ENCODE data around the gene ANKMY1. TPM values are rescaled to one million over a fixed set of nuclear protein-coding genes. Genes with fewer than 3 reads are reported as not detected.

Gene ANKMY1
- polyA plus RNA-seq, 2 of the 4 experiments (the other 2 are of a cell fraction) = 10.6 to 16.5 TPM

- no peak for TF ChIP-seq RNF2 (IDR thresholded peaks at IDR 0.05; ENCODE audit: borderline replicate concordance, low read depth)
- TF ChIP-seq GATA3 (IDR thresholded peaks at IDR 0.05; ENCODE audit: borderline replicate concordance) = no peak
- no peak for TF ChIP-seq CHD4 (IDR thresholded peaks at IDR 0.05; ENCODE audit: borderline replicate concordance)
- no peak for TF ChIP-seq HDAC2 (IDR thresholded peaks at IDR 0.05)
- TF ChIP-seq ELK1 (IDR thresholded peaks at IDR 0.05; ENCODE audit: low read depth, low read length) = no peak
- no peak for TF ChIP-seq FOSL2 (IDR thresholded peaks at IDR 0.05)
- TF ChIP-seq FOSL2 (CRISPR knock-in tag; IDR thresholded peaks at IDR 0.05) = no peak
- no peak for TF ChIP-seq RAD21 (conservative IDR thresholded peaks at IDR 0.05 in 1 of 2, IDR thresholded peaks at IDR 0.05 in 1 of 2)
- no peak for TF ChIP-seq HOXA7 (CRISPR knock-in tag; IDR thresholded peaks at IDR 0.05)
These were observed 113.3 kb downstream of the ANKMY1 start (continued) for GRCh38 chr2:240444464-240444863.

GRCh38 chr2:240443891-240444301 is 113.9 kb downstream of the ANKMY1 start:
- no peak for DNase-seq (ENCODE audit: low read depth in 1 of 2, low spot score in 1 of 2)
- H3K4me1 ChIP-seq = peaks cover 31% of the 10 kb centered on the region
- 60% methylated on average over 6 of the region's 17 CpGs for WGBS (ENCODE audit: missing lambda C conversion rate)
- H3K4me3 ChIP-seq = no peak overlapping the region
- peak overlapping the region; percentile 48 to 78; a peak in 4 of 6 replicates for H3K27ac ChIP-seq
- TF ChIP-seq GATA3 (IDR thresholded peaks at IDR 0.05; ENCODE audit: borderline replicate concordance) (no peak), ZNF302 (CRISPR knock-in tag; IDR thresholded peaks at IDR 0.05) (no peak), NFE2L2 (conservative IDR thresholded peaks at IDR 0.05; ENCODE audit: low read length) (no peak), CBX2 (IDR thresholded peaks at IDR 0.05; ENCODE audit: borderline replicate concordance, low read depth) (no peak), HMGXB4 (CRISPR knock-in tag; IDR thresholded peaks at IDR 0.05; ENCODE audit: borderline replicate concordance) (no peak), ELK1 (IDR thresholded peaks at IDR 0.05; ENCODE audit: low read depth, low read length) (no peak), POLR2AphosphoS2 (conservative IDR thresholded peaks at IDR 0.05; ENCODE audit: low read length) (no peak), RARB (CRISPR knock-in tag; IDR thresholded peaks at IDR 0.05) (no peak), RAD21 (conservative IDR thresholded peaks at IDR 0.05 in 1 of 2, IDR thresholded peaks at IDR 0.05 in 1 of 2) (no peak), EHF (CRISPR knock-in tag; IDR thresholded peaks at IDR 0.05) (no peak), REST (IDR thresholded peaks at IDR 0.05) (no peak), TFCP2L1 (CRISPR knock-in tag; IDR thresholded peaks at IDR 0.05) (no peak), CBX8 (IDR thresholded peaks at IDR 0.05) (no peak), ZSCAN20 (CRISPR knock-in tag; IDR thresholded peaks at IDR 0.05) (no peak), SMC3 (IDR thresholded peaks at IDR 0.05) (no peak), KDM5A (IDR thresholded peaks at IDR 0.05) (no peak), RCOR1 (IDR thresholded peaks at IDR 0.05; ENCODE audit: low read depth, low read length) (no peak), HDAC2 (IDR thresholded peaks at IDR 0.05) (no peak), HES2 (IDR thresholded peaks at IDR 0.05) (no peak), FOXS1 (CRISPR knock-in tag; IDR thresholded peaks at IDR 0.05) (no peak)
- no peak for FAIRE-seq
- peak; percentile 6 to 19; a peak in 3 of 6 replicates for ATAC-seq
- no peaks in the 10 kb centered on the region for H3K9me3 ChIP-seq
- H3K4me2 ChIP-seq = peak overlapping the region; percentile 59
- CTCF ChIA-PET = interaction anchor here (1.1 kb wide), 1 partner anchor 212 kb away, joined by 6 read pairs; no protein-coding TSS in a partner anchor
- POLR2A ChIA-PET = no interaction called here
